Lower lobe of right lung (tissue), 2 donors: ENCODE data around the gene C21orf91. TPM values are rescaled to one million over a fixed set of nuclear protein-coding genes. Genes with fewer than 3 reads are reported as not detected.
A peak's percentile ranks its signal among the peaks of the same experiment; 100 is the strongest.
"Not testable (repeated sequence)": the region's sequence is repeated elsewhere in the genome, so short reads cannot be mapped to it uniquely, and the experiment has no call there.

Experiments
- ATAC-seq, 2 donors: fragments of 200-7000 bp; cut with Tn5 transposase; one replicate each; pipeline ENCODE4 v1.9.1; 2020 to 2022; ENCODE audit warnings: mild to moderate bottlenecking in 2 of 2, moderate library complexity in 2 of 2
- DNase-seq: peaks from one replicate; pipeline ENCODE4 v3.0.0-alpha.2; 2020
- H3K27ac ChIP-seq: fragments of 200-600 bp; one replicate; pipeline ENCODE4 v1.8.0; 2022
- H3K27me3 ChIP-seq: fragments of 200-600 bp; one replicate; pipeline ENCODE4 v1.8.0; 2022; ENCODE audit warnings: low read depth
- H3K36me3 ChIP-seq: fragments of 200-600 bp; one replicate; pipeline ENCODE4 v1.8.0; 2022; ENCODE audit warnings: mild to moderate bottlenecking
- H3K4me1 ChIP-seq: fragments of 200-600 bp; one replicate; pipeline ENCODE4 v1.8.0; 2022
- H3K4me3 ChIP-seq: fragments of 200-600 bp; one replicate; pipeline ENCODE4 v1.8.0; 2022; ENCODE audit warnings: mild to moderate bottlenecking
- H3K9me3 ChIP-seq: fragments of 200-600 bp; one replicate; pipeline ENCODE4 v1.8.0; 2022
- intact Hi-C: fragments of 100-400 bp; cut with DNase I; formaldehyde crosslinking; loops from one replicate; pipeline ENCODE4 v1.11.0; 2022
- total RNA-seq: library from RNA; stranded (reverse); fragmentation: NEBNext Ultra II Directional; extraction: Animal tissue kit (Norgen Biotek cat#: 25700); gene quantifications from one replicate; pipeline ENCODE4 v1.2.1, GENCODE V29; 2021
- TF ChIP-seq, protein P1 (sequence below): fragments of 200-600 bp; IDR thresholded peaks from one replicate; pipeline ENCODE4 v1.8.0; 2022; ENCODE audit warnings: antibody characterized with exemption, mild to moderate bottlenecking
- donor health status: DM: no; HTN: yes; CAD: no; lungs with severe emphysema.

C21orf91 gene
- total RNA-seq, 1 donor from 2014 or later: 24.8 TPM

DNA sequence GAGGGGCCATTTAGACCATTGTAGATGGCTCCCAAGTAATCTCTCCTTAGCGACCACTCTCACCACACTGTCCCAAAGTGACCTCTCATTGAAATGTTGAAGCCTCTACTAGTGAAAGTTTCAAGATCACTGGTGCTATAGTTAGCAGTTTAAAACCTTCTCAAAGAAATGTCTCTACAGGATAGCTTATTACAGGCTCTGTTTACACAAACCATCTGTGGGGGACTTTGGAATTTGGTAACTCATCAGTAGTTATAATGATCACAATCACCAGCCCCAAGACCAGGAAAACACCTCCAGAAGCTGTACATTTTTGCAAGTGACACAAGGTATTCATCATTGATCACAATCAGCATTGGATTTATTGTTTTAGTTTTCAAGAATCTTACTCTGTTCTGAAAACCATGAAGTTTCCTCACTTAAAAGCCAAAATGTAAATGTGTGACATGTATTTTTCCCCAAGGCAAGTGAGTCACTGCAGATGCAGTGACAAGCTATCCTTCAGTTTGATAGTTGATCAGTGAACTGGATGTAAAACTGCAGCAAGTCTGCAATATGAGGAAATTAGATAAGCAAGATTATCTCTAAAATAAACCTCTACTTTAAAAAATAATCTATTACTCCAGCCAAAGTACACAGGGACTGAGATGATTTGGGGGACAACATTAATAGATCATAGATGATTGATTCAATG is 41.9 kb downstream of the C21orf91 start:
- Histone ChIP-seq H3K9me3 (no peaks in the 10 kb centered on the region), H3K36me3 (no peaks in the 10 kb centered on the region), H3K27ac (no peak overlapping the region), H3K4me3 (no peak overlapping the region), H3K4me1 (peaks cover 11% of the 10 kb centered on the region), H3K27me3 (no peaks in the 10 kb centered on the region)
- ATAC-seq (no peak), DNase-seq (no peak)
- intact Hi-C loops: no loop called here
- TF ChIP-seq, protein P1, sequence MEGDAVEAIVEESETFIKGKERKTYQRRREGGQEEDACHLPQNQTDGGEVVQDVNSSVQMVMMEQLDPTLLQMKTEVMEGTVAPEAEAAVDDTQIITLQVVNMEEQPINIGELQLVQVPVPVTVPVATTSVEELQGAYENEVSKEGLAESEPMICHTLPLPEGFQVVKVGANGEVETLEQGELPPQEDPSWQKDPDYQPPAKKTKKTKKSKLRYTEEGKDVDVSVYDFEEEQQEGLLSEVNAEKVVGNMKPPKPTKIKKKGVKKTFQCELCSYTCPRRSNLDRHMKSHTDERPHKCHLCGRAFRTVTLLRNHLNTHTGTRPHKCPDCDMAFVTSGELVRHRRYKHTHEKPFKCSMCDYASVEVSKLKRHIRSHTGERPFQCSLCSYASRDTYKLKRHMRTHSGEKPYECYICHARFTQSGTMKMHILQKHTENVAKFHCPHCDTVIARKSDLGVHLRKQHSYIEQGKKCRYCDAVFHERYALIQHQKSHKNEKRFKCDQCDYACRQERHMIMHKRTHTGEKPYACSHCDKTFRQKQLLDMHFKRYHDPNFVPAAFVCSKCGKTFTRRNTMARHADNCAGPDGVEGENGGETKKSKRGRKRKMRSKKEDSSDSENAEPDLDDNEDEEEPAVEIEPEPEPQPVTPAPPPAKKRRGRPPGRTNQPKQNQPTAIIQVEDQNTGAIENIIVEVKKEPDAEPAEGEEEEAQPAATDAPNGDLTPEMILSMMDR: no peak

DNA sequence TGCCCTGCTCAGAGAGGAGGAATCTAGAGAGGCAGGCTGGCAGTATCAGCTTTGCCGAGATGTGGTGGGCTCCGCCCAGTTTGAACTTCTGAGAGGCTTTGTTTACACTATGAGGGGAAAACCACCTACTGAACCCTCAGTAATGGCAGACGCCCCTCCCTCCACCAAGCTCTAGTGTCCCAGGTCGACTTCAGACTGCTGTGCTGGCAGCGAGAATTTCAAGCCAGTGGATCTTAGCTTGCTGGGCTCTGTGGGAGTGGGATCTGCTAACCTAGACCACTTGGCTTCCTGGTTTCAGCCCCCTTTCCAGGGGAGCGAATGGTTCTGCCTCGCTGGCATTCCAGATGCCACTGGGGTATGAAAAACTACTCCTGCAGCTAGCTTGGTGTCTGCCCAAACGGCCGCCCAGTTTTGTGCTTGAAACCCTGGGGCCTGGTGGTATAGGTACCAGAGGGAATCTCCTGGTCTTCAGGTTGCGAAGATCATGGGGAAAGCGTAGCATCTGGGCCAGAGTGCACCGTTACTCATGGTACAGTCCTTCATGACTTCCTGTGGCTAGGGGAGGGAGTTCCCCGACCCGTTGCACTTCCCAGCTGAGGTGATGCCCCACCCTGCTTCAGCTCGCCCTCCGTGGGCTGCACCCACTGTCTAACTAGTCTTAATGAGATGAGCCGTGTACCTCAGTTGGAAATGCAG is 43.6 kb downstream of the C21orf91 start:
- H3K36me3 ChIP-seq: no peaks in the 10 kb centered on the region
- no peak overlapping the region for H3K4me3 ChIP-seq
- peaks cover 6% of the 10 kb centered on the region for H3K9me3 ChIP-seq
- intact Hi-C loops: no loop called here
- TF ChIP-seq, protein P1: no peak
- ATAC-seq: peak; percentile 44 to 55
- peaks cover 11% of the 10 kb centered on the region for H3K4me1 ChIP-seq
- peak; percentile 48 for DNase-seq
- no peaks in the 10 kb centered on the region for H3K27me3 ChIP-seq
- H3K27ac ChIP-seq: no peak overlapping the region

DNA sequence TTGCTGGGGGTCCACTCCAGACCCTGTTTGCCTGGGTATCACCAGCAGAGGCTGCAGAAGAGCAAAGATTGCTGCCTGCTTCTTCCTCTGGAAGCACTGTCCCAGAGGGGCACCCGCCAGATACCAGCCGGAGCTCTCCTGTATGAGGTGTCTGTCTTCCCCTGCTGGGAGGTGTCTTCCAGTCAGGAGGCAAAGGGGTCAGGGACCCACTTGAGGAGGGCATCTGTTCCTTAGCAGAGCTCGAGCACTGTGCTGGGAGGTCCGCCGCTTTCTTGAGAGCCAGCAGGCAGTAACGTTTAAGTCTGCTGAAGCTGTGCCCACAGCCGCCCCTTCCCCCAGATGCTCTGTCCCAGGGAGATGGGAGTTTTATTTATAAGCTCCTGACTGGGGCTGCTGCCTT is 44.1 kb downstream of the C21orf91 start:
- ATAC-seq, H3K4me1 ChIP-seq, DNase-seq, H3K4me3 ChIP-seq, H3K36me3 ChIP-seq, H3K27ac ChIP-seq, H3K9me3 ChIP-seq, H3K27me3 ChIP-seq, intact Hi-C loops: not testable (repeated sequence)

DNA sequence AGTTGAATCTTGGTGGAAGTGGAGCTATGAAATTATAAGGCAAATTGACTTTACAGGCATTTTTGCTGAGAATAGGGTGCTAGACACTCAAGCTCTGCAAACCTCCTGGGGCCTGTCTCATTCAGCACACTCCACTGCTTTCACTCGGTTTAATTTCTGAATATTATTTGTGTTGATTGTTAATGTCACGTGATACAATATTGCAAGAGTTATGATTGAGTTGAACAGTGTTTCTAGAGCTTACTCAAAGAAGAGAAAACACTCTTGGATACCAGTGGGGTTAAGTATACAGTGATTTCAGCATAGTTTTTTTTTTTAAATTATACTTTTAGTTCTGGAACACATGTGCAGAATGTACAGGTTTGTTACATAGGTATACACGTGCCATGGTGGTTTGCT is 49.7 kb downstream of the C21orf91 start:
- peaks cover 6% of the 10 kb centered on the region for H3K9me3 ChIP-seq
- ATAC-seq (no peak), DNase-seq (no peak)
- no peaks in the 10 kb centered on the region for H3K36me3 ChIP-seq
- intact Hi-C loops: no loop called here
- TF ChIP-seq, protein P1: no peak
- H3K27me3 ChIP-seq: no peaks in the 10 kb centered on the region
- no peak overlapping the region for H3K27ac ChIP-seq
- no peaks in the 10 kb centered on the region for H3K4me1 ChIP-seq
- H3K4me3 ChIP-seq: no peak overlapping the region

DNA sequence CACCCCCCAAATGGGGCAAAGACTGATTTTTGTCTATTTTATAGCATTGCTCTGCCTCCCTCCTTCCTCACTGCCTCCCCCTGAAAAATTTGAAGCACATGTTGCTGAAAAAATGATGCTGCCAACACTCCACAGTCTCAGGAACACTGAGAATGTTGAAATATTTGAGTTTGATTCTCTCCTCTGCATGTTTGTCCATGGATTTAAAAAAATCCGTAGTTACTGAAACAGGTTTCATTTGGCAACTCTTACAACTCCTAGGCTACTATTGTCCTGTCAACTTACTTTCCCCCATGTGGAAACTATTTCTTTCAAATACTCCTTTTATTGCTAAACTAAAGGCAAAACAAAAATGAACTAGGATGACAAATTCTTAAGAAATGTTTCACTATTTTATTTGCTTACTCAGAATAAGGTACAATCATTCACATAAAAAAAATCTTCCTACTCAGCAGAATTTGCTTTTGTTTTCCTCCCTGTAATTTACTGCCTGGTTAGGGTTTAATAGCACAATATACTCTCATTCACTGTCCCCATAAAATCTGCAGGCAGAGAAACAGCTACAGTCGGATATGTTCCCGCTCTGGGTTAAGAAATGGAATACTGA is 50.2 kb downstream of the C21orf91 start:
- Histone ChIP-seq H3K27ac (no peak overlapping the region), H3K27me3 (no peaks in the 10 kb centered on the region), H3K4me3 (no peak overlapping the region), H3K9me3 (peaks cover 6% of the 10 kb centered on the region), H3K36me3 (no peaks in the 10 kb centered on the region), H3K4me1 (no peaks in the 10 kb centered on the region)
- DNase-seq (no peak), ATAC-seq (no peak)
- TF ChIP-seq, protein P1: no peak
- intact Hi-C loops: no loop called here

DNA sequence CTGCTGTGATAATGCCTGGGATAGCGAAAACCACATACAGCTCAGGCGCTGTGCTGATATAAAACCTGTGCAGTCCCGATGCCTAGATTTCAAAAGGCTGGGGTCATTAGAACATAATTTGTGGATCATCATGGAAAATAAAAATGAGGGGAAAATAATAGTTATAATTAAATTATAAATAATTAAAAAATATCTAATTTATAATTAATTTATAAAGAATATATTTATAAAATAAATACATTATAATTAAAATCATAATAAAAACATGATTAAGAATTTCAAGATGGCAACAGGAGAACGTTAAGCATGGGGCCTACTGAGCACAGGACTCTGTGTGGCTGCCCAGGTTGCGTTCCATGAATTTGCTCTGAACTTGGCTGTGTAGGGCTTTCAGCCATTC is 53.9 kb downstream of the C21orf91 start:
- Histone ChIP-seq H3K27ac (no peak overlapping the region), H3K4me3 (no peak overlapping the region), H3K4me1 (no peaks in the 10 kb centered on the region), H3K36me3 (no peaks in the 10 kb centered on the region), H3K27me3 (no peaks in the 10 kb centered on the region), H3K9me3 (no peaks in the 10 kb centered on the region)
- intact Hi-C loops: no loop called here
- ATAC-seq (no peak), DNase-seq (no peak)
- TF ChIP-seq, protein P1: no peak
